Measurements from ENCODE around the gene DTYMK. TPM values are rescaled to one million over a fixed set of nuclear protein-coding genes. Genes with fewer than 3 reads are reported as not detected.

DTYMK gene
- total and polyA plus RNA-seq, 2 of the 8 experiments (the other 6 are each of a cell fraction or from before 2014, with no cell fraction given) = 58.3 to 69.9 TPM

DNA sequence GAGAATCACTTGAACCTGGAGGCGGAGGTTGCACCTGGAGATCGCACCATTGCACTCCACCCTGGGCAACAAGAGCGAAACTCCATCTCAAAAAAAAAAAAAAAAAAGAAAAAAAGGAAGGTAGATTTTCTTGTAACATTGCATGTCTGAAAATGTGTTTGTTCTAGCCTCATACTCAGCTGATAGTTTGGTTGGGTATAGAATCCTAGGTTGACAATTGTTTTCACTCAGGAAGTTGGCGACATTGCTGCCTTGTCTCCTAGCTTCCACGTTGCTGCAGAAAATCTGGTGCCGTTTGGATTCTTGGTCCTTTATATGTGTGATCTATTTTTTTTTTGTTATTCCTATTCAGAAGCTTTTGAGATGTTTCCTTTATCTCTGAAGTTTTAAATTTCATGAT lies 19.9 kb upstream of the DTYMK start (continued):
- TF ChIP-seq GTF2F1 (IDR thresholded peaks at IDR 0.05; ENCODE audit: borderline replicate concordance, low read depth, low read length) = no peak
- TF ChIP-seq YY1 (IDR thresholded peaks at IDR 0.05; ENCODE audit: low read depth, low read length) = no peak
- TF ChIP-seq SIRT6 (IDR thresholded peaks at IDR 0.05; ENCODE audit: low read length) = no peak
- no peak for TF ChIP-seq RBBP5 (IDR thresholded peaks at IDR 0.05; ENCODE audit: borderline replicate concordance, low read depth, low read length)
